Keratinocyte (primary cell): ENCODE measurements around the gene FRMD1. TPM values are rescaled to one million over a fixed set of nuclear protein-coding genes. Genes with fewer than 3 reads are reported as not detected.

ENCODE experiments used
- DNase-seq: peaks from one replicate; pipeline ENCODE4 v3.0.0-alpha.2; 2011; ENCODE audit warnings: low read depth, missing footprints, low spot score
- FAIRE-seq: peaks from 2 replicates; lab custom pipeline; 2011; peaks lifted over from hg19 to GRCh38; lab: Jason Lieb, UNC
- H2AFZ ChIP-seq: 2 replicates; pipeline ENCODE4 v1.6.0; 2012; ENCODE audit warnings: low read length, control low read depth, inconsistent platforms; ENCODE audit not compliant: control insufficient read depth
- H3K27ac ChIP-seq: 2 replicates; pipeline ENCODE4 v1.5.1; 2011; ENCODE audit warnings: low read length; ENCODE audit not compliant: control insufficient read depth, insufficient read depth
- H3K27me3 ChIP-seq: 3 replicates; pipeline ENCODE4 v1.6.0; 2011; ENCODE audit warnings: low read length; ENCODE audit not compliant: control insufficient read depth, insufficient read depth; ENCODE audit errors: extremely low read depth
- H3K36me3 ChIP-seq, 2 experiments: 2 replicates in 1 of 2; 3 replicates in 1 of 2; pipeline ENCODE4 v1.5.1; 2011; ENCODE audit warnings: low read length in 2 of 2, mild to moderate bottlenecking in 1 of 2; ENCODE audit not compliant: control insufficient read depth in 2 of 2, insufficient read depth in 2 of 2; ENCODE audit errors: extremely low read depth in 1 of 2
- H3K4me1 ChIP-seq: 3 replicates; pipeline ENCODE4 v1.5.1; 2011; ENCODE audit warnings: low read length; ENCODE audit not compliant: control insufficient read depth, insufficient read depth; ENCODE audit errors: extremely low read depth
- H3K4me2 ChIP-seq: 3 replicates; pipeline ENCODE4 v1.6.0; 2011; ENCODE audit warnings: low read depth, low read length; ENCODE audit not compliant: control insufficient read depth, insufficient read depth; ENCODE audit errors: extremely low read depth
- H3K4me3 ChIP-seq, 3 experiments: fragments of 200-600 bp in 1 of 3; sonication (generic) in 1 of 3; 2 replicates in 2 of 3; 3 replicates in 1 of 3; pipeline ENCODE4 v1.5.1; 2011 to 2016; ENCODE audit warnings: low read length in 3 of 3, mild to moderate bottlenecking in 3 of 3, control low read depth in 2 of 3, inconsistent platforms in 1 of 3, low read depth in 1 of 3, mixed read lengths in 1 of 3, mixed run types in 1 of 3, moderate library complexity in 1 of 3; ENCODE audit not compliant: control insufficient read depth in 2 of 3, insufficient read depth in 2 of 3; ENCODE audit errors: extremely low read depth in 1 of 3
- H3K79me2 ChIP-seq: 2 replicates; pipeline ENCODE4 v1.6.0; 2012; ENCODE audit warnings: low read length; ENCODE audit not compliant: control insufficient read depth, insufficient read depth
- H3K9ac ChIP-seq: 3 replicates; pipeline ENCODE4 v1.6.0; 2011; ENCODE audit warnings: low read length; ENCODE audit not compliant: control insufficient read depth, insufficient read depth; ENCODE audit errors: extremely low read depth
- H3K9me1 ChIP-seq: 3 replicates; pipeline ENCODE4 v1.6.0; 2011; ENCODE audit warnings: low read length; ENCODE audit not compliant: control insufficient read depth, insufficient read depth; ENCODE audit errors: extremely low read depth
- H3K9me3 ChIP-seq: 2 replicates; pipeline ENCODE4 v1.5.1; 2012; ENCODE audit warnings: low read depth, low read length; ENCODE audit not compliant: control insufficient read depth
- H4K20me1 ChIP-seq: 3 replicates; pipeline ENCODE4 v1.6.0; 2011; ENCODE audit warnings: low read length; ENCODE audit not compliant: control insufficient read depth, insufficient read depth; ENCODE audit errors: extremely low read depth
- CTCF ChIP-seq, 3 experiments: IDR thresholded peaks in 1 of 3; conservative IDR thresholded peaks in 1 of 3; optimal IDR thresholded peaks in 1 of 3; 2 replicates in 2 of 3; 3 replicates in 1 of 3; pipeline versions ENCODE3 to v1.5.1; 2011; ENCODE audit warnings: low read length in 3 of 3, mild to moderate bottlenecking in 3 of 3, moderate library complexity in 2 of 3, control low read depth in 1 of 3, inconsistent platforms in 1 of 3; ENCODE audit not compliant: insufficient read depth in 2 of 3; ENCODE audit errors: extremely low read depth in 1 of 3
- EZH2 ChIP-seq: IDR thresholded peaks from one replicate; pipeline ENCODE4 v1.6.1; 2012; ENCODE audit warnings: inconsistent platforms, mild to moderate bottlenecking, low read length, moderate library complexity
- dilution Hi-C: fragments of 300-500 bp; cut with MboI; formaldehyde crosslinking; loops from one replicate; pipeline ENCODE4 v1.7.0; 2020; ENCODE audit warnings: low sequenced_read_pairs; ENCODE audit not compliant: extremely low pct_ligation_motif_present
- polyA plus RNA-seq, 5 experiments: library from polyadenylated mRNA; depleted of rRNA in 3 of 5; stranded (reverse) in 3 of 5; stranded (forward) in 1 of 5; unstranded in 1 of 5; fragments of >200 nt; gene quantifications; 1 replicate in 1 of 5; 2 replicates in 3 of 5; 3 replicates in 1 of 5; pipeline versions ENCODE4 v1.2.1 to v1.2.3, GENCODE V29; 2011 to 2012; ENCODE audit warnings: missing spikeins in 2 of 5, low read depth in 1 of 5, low replicate concordance in 1 of 5

FRMD1 gene
- polyA plus RNA-seq, 1 donor (not counting 4 experiments of a cell fraction or from before 2014, with no cell fraction given) = not detected

DNA sequence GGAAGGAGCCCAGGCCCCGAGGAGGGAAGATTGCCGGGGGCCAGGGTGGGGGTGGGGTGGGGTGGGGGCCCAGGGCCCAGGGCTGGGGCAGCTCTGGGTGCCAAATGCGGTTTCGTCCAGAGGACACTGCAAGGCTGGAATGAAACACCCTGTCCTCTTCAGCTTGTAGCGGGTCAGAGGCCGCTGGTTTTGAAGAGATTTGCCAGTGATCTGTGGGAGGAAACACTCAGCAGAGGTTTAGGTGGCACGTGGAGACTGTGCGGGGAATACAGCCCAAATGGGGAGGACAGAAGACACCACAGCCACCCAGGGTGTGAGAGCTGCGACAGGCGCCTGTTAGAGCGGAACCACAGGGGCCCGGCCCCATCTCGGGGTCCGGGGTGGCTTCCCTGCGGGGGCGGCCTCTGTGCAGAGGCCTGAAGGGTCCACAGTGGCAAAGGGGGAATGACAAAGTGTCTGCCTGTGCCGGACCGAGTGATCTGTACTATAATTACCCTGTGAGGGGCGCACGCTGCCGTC, 29.2 kb downstream of the FRMD1 start:
- H3K79me2 ChIP-seq = no peaks in the 10 kb centered on the region
- no peak overlapping the region for H3K27ac ChIP-seq
- no peaks in the 10 kb centered on the region for H3K9me1 ChIP-seq
- FAIRE-seq (no peak), DNase-seq (no peak)
- no peaks in the 10 kb centered on the region for H4K20me1 ChIP-seq
- dilution Hi-C loops = no loop called here
- H3K27me3 ChIP-seq = no peaks in the 10 kb centered on the region
- H3K4me1 ChIP-seq = no peaks in the 10 kb centered on the region
- H3K4me2 ChIP-seq = no peak overlapping the region
- H3K36me3 ChIP-seq = no peaks in the 10 kb centered on the region
- TF ChIP-seq EZH2 (no peak), CTCF (optimal IDR thresholded peaks at IDR 0.05 in 1 of 3, IDR thresholded peaks at IDR 0.05 in 1 of 3, conservative IDR thresholded peaks at IDR 0.05 in 1 of 3; ENCODE audit: extremely low read depth in 1 of 3, insufficient read depth in 2 of 3, low read length in 3 of 3) (no peak)
- no peak overlapping the region for H3K4me3 ChIP-seq
- no peak overlapping the region for H2AFZ ChIP-seq
- H3K9me3 ChIP-seq = no peaks in the 10 kb centered on the region
- no peak overlapping the region for H3K9ac ChIP-seq

- no peak for FAIRE-seq
- dilution Hi-C loops = no loop called here
These were observed 29.7 kb downstream of the FRMD1 start for GRCh38 chr6:168049277-168049676.

More at GRCh38 chr6:168049277-168049676, 29.7 kb downstream of the FRMD1 start:
- Histone ChIP-seq H3K36me3 (no peaks in the 10 kb centered on the region), H3K9me1 (no peaks in the 10 kb centered on the region), H3K4me3 (no peak overlapping the region), H4K20me1 (no peaks in the 10 kb centered on the region), H2AFZ (no peak overlapping the region), H3K79me2 (no peaks in the 10 kb centered on the region), H3K27me3 (no peaks in the 10 kb centered on the region), H3K9me3 (no peaks in the 10 kb centered on the region), H3K9ac (no peak overlapping the region), H3K4me2 (no peak overlapping the region), H3K4me1 (no peaks in the 10 kb centered on the region), H3K27ac (no peak overlapping the region)
- no peak for DNase-seq
- TF ChIP-seq EZH2 = no peak
- no peak for TF ChIP-seq CTCF (optimal IDR thresholded peaks at IDR 0.05 in 1 of 3, IDR thresholded peaks at IDR 0.05 in 1 of 3, conservative IDR thresholded peaks at IDR 0.05 in 1 of 3; ENCODE audit: extremely low read depth in 1 of 3, insufficient read depth in 2 of 3, low read length in 3 of 3)
